Amniotic epithelial cell (primary cell): ENCODE data around the gene ZNF614.
"Not testable (repeated sequence)": the region's sequence is repeated elsewhere in the genome, so short reads cannot be mapped to it uniquely, and the experiment has no call there.

Experiments used
- DNase-seq: peaks from one replicate; pipeline ENCODE4 v3.0.0-alpha.2; 2010; ENCODE audit warnings: low read depth

The ZNF614 gene

GRCh38 chr19:51986309-51987291 lies 41.6 kb downstream of the ZNF614 start, which contains the start of gene ZNF350:
Gene ZNF350, minus strand, starts transcription at chr19:51986840. Its CDS starts 12,480 bp downstream, at chr19:51974360.
- peak; percentile 98 for DNase-seq

GRCh38 chr19:51983361-51983760 lies 44.8 kb downstream of the ZNF614 start:
- DNase-seq, result no peak

GRCh38 chr19:51980926-51981325 lies 47.3 kb downstream of the ZNF614 start:
- not testable (repeated sequence) for DNase-seq

- DNase-seq, result peak; percentile 84
These were observed 48.0 kb downstream of the ZNF614 start for GRCh38 chr19:51980116-51980736.

- DNase-seq, result no peak
These were observed 49.3 kb downstream of the ZNF614 start for GRCh38 chr19:51978882-51979281.

- no peak for DNase-seq
These were observed 50.8 kb downstream of the ZNF614 start for GRCh38 chr19:51977346-51977745.

GRCh38 chr19:51976852-51977251 lies 51.3 kb downstream of the ZNF614 start:
- no peak for DNase-seq

GRCh38 chr19:51975787-51976186 lies 52.4 kb downstream of the ZNF614 start:
- DNase-seq, result not testable (repeated sequence)

GRCh38 chr19:51971624-51972023 lies 56.6 kb downstream of the ZNF614 start:
- peak; percentile 54 for DNase-seq

- no peak for DNase-seq
These were observed 57.5 kb downstream of the ZNF614 start for GRCh38 chr19:51970718-51971117.

- DNase-seq, result no peak
These were observed 62.6 kb downstream of the ZNF614 start for GRCh38 chr19:51965583-51965982.
